Adrenal gland (tissue), 5 donors: Measurements from ENCODE around the gene SUCLG2.

Source experiments
- POLR2A ChIP-seq, 2 donors: fragments of 450-650 bp; IDR thresholded peaks; one replicate each; pipeline ENCODE4 v1.6.1; 2017; ENCODE audit warnings: antibody characterized with exemption in 2 of 2, mild to moderate bottlenecking in 2 of 2, moderate library complexity in 1 of 2
- TF ChIP-seq, protein P1 (sequence below), 6 experiments: fragments of 450-650 bp in 4 of 6; fragments of 200-600 bp in 2 of 6; sonication (generic) in 1 of 6; IDR thresholded peaks; 1 replicate in 5 of 6; 2 replicates in 1 of 6; pipeline versions ENCODE4 v1.5.1 to v1.8.0; 2016 to 2021; ENCODE audit warnings: antibody characterized with exemption in 6 of 6, mild to moderate bottlenecking in 2 of 6, moderate library complexity in 1 of 6
- donor health status: DM: no; HTN: no; CAD: no.

DNA sequence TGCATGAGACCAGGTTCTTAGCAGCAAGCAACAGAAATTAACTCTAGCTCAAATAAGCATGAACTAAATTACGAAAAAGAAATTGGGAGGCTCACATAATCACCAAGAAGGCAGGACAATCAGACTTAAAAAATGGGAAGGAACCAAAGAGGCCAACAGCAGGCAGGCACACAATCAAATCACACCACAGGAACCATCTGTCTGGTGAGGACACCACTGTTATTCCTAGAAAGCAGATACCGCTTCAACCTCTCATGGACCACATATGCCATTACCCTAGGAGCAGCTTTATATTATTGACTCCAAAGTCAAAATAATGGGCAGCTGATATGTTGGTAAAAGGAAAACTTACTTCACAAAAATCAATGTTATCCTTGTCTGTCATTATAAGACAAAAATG lies 51.6 kb downstream of the SUCLG2 start:
- TF ChIP-seq, protein P1, sequence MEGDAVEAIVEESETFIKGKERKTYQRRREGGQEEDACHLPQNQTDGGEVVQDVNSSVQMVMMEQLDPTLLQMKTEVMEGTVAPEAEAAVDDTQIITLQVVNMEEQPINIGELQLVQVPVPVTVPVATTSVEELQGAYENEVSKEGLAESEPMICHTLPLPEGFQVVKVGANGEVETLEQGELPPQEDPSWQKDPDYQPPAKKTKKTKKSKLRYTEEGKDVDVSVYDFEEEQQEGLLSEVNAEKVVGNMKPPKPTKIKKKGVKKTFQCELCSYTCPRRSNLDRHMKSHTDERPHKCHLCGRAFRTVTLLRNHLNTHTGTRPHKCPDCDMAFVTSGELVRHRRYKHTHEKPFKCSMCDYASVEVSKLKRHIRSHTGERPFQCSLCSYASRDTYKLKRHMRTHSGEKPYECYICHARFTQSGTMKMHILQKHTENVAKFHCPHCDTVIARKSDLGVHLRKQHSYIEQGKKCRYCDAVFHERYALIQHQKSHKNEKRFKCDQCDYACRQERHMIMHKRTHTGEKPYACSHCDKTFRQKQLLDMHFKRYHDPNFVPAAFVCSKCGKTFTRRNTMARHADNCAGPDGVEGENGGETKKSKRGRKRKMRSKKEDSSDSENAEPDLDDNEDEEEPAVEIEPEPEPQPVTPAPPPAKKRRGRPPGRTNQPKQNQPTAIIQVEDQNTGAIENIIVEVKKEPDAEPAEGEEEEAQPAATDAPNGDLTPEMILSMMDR (IDR thresholded peaks at IDR 0.05), result no peak
- no peak for TF ChIP-seq POLR2A (IDR thresholded peaks at IDR 0.05)
